Transverse colon (tissue), 4 donors: Measurements from ENCODE around the gene FHOD1.

Experiments
- EP300 ChIP-seq: sonication (generic); formaldehyde crosslinking; IDR thresholded peaks from one replicate; pipeline ENCODE4 v1.6.1; 2017; ENCODE audit warnings: antibody characterized with exemption, low read depth
- POLR2A ChIP-seq: fragments of 450-650 bp; IDR thresholded peaks from one replicate; pipeline ENCODE4 v1.6.1; 2016; ENCODE audit warnings: antibody characterized with exemption, mild to moderate bottlenecking, moderate library complexity
- POLR2AphosphoS5 ChIP-seq, 3 donors: sonication (generic); formaldehyde crosslinking; IDR thresholded peaks; one replicate each; pipeline ENCODE4 v1.6.1; 2016; ENCODE audit warnings: antibody characterized with exemption in 3 of 3
- TF ChIP-seq, protein P1 (sequence below), 5 experiments: fragments of 200-600 bp in 3 of 5; fragments of 450-650 bp in 2 of 5; sonication (generic) in 3 of 5; IDR thresholded peaks; 1 replicate in 2 of 5; 2 replicates in 3 of 5; pipeline ENCODE4 v1.5.1; 2016 to 2017; ENCODE audit warnings: antibody characterized with exemption in 5 of 5, inconsistent platforms in 3 of 5, mild to moderate bottlenecking in 2 of 5, moderate library complexity in 1 of 5

DNA sequence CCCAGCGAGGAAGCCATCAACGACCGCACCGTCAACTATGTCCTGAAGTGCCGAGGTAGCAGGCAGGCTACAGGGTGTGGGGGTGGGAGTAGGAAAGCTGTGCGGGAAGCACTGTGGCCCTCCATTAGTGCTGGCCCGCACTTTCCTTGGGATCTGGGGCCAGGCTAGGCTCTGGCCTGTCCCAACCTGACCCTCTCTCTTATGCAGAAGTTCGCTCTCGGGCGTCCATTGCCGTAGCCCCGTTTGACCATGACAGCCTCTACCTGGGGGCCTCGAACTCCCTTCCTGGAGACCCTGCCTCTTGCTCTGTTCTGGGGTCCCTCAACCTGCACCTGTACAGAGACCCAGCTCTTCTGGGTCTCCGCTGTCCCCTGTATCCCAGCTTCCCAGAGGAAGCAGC is 40.7 kb upstream of the FHOD1 start:
- TF ChIP-seq, protein P1, sequence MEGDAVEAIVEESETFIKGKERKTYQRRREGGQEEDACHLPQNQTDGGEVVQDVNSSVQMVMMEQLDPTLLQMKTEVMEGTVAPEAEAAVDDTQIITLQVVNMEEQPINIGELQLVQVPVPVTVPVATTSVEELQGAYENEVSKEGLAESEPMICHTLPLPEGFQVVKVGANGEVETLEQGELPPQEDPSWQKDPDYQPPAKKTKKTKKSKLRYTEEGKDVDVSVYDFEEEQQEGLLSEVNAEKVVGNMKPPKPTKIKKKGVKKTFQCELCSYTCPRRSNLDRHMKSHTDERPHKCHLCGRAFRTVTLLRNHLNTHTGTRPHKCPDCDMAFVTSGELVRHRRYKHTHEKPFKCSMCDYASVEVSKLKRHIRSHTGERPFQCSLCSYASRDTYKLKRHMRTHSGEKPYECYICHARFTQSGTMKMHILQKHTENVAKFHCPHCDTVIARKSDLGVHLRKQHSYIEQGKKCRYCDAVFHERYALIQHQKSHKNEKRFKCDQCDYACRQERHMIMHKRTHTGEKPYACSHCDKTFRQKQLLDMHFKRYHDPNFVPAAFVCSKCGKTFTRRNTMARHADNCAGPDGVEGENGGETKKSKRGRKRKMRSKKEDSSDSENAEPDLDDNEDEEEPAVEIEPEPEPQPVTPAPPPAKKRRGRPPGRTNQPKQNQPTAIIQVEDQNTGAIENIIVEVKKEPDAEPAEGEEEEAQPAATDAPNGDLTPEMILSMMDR (IDR thresholded peaks at IDR 0.05): no peak
- TF ChIP-seq POLR2A (no peak), EP300 (no peak), POLR2AphosphoS5 (IDR thresholded peaks at IDR 0.05) (no peak)
